ENCODE measurements around the gene CNTN2.

DNA sequence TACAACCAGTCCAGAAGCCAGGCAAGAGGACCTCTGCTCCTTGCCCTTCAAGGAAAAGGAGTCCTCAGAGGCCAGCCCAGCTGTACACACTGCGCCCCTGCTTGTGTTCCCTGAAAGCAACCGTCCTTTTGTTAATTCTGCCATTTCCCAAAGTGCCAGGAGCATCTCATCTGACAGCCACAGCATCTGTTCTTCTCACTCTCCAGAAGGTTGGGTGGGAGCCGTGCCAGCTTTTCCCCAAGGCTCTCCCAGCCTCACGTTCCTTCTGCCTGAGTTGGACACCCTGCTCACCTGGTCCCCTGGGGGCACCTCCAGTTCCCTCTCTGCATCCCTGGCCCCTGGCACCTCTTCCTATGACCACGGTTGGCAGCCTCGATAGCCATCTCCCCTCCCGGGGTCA lies 10.5 kb upstream of the CNTN2 start:
- TF ChIP-seq CTCF (conservative IDR thresholded peaks at IDR 0.05; ENCODE audit: low read depth in 2 of 2): no peak
- TF ChIP-seq EZH2 (IDR thresholded peaks at IDR 0.05; ENCODE audit: low read depth, unreplicated experiment): no peak
- TF ChIP-seq, protein P1, sequence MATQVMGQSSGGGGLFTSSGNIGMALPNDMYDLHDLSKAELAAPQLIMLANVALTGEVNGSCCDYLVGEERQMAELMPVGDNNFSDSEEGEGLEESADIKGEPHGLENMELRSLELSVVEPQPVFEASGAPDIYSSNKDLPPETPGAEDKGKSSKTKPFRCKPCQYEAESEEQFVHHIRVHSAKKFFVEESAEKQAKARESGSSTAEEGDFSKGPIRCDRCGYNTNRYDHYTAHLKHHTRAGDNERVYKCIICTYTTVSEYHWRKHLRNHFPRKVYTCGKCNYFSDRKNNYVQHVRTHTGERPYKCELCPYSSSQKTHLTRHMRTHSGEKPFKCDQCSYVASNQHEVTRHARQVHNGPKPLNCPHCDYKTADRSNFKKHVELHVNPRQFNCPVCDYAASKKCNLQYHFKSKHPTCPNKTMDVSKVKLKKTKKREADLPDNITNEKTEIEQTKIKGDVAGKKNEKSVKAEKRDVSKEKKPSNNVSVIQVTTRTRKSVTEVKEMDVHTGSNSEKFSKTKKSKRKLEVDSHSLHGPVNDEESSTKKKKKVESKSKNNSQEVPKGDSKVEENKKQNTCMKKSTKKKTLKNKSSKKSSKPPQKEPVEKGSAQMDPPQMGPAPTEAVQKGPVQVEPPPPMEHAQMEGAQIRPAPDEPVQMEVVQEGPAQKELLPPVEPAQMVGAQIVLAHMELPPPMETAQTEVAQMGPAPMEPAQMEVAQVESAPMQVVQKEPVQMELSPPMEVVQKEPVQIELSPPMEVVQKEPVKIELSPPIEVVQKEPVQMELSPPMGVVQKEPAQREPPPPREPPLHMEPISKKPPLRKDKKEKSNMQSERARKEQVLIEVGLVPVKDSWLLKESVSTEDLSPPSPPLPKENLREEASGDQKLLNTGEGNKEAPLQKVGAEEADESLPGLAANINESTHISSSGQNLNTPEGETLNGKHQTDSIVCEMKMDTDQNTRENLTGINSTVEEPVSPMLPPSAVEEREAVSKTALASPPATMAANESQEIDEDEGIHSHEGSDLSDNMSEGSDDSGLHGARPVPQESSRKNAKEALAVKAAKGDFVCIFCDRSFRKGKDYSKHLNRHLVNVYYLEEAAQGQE (IDR thresholded peaks at IDR 0.05; ENCODE audit: unreplicated experiment): no peak
- no peak for TF ChIP-seq POLR2AphosphoS5 (IDR thresholded peaks at IDR 0.05; ENCODE audit: low read depth)
- TF ChIP-seq ZNF331 (CRISPR knock-in tag; IDR thresholded peaks at IDR 0.05; ENCODE audit: low read depth): no peak
- no peak for TF ChIP-seq JUNB (IDR thresholded peaks at IDR 0.05; ENCODE audit: unreplicated experiment)
- TF ChIP-seq EZH2phosphoT487 (IDR thresholded peaks at IDR 0.05; ENCODE audit: unreplicated experiment): no peak

All from GM23338 (cell line).